HFFc6 (cell line): ENCODE data around the gene CALN1. TPM values are rescaled to one million over a fixed set of nuclear protein-coding genes. Genes with fewer than 3 reads are reported as not detected.

Experiments used
- DNase-seq: peaks from one replicate; pipeline ENCODE4 v3.0.0-alpha.2; 2018
- H3K27ac Mint-ChIP-seq: 2 replicates; pipeline ENCODE4 v1.8.0; 2020; ENCODE audit warnings: mild to moderate bottlenecking, mixed read lengths
- H3K27me3 Mint-ChIP-seq: 2 replicates; pipeline ENCODE4 v1.8.0; 2021; ENCODE audit warnings: mild to moderate bottlenecking, moderate library complexity, mixed read lengths; ENCODE audit not compliant: insufficient read depth
- H3K36me3 Mint-ChIP-seq: 2 replicates; pipeline ENCODE4 v1.8.0; 2021; ENCODE audit warnings: low read depth, mixed read lengths
- H3K4me1 Mint-ChIP-seq: 2 replicates; pipeline ENCODE4 v1.8.0; 2020; ENCODE audit warnings: low read depth, mixed read lengths
- H3K4me3 Mint-ChIP-seq: 2 replicates; pipeline ENCODE4 v1.8.0; 2020; ENCODE audit warnings: mild to moderate bottlenecking, moderate library complexity, mixed read lengths
- H3K9me3 Mint-ChIP-seq: 2 replicates; pipeline ENCODE4 v1.8.0; 2020; ENCODE audit warnings: mild to moderate bottlenecking, mixed read lengths
- CTCF ChIP-seq: fragments of 200-600 bp; sonication (generic); IDR thresholded peaks from 2 replicates; pipeline ENCODE4 v1.5.0; 2021; ENCODE audit warnings: antibody characterized with exemption, mild to moderate bottlenecking
- total RNA-seq, 6 experiments: library from RNA; stranded (reverse); fragmentation: NEBNext Ultra II Directional; extraction: Animal tissue kit (Norgen Biotek cat#: 25700); gene quantifications; 2 replicates in 1 of 6; 3 replicates in 5 of 6; pipeline ENCODE4 v1.2.3, GENCODE V29; 2021

The CALN1 gene
- total RNA-seq, 6 experiments from 2014 or later: not detected

DNA sequence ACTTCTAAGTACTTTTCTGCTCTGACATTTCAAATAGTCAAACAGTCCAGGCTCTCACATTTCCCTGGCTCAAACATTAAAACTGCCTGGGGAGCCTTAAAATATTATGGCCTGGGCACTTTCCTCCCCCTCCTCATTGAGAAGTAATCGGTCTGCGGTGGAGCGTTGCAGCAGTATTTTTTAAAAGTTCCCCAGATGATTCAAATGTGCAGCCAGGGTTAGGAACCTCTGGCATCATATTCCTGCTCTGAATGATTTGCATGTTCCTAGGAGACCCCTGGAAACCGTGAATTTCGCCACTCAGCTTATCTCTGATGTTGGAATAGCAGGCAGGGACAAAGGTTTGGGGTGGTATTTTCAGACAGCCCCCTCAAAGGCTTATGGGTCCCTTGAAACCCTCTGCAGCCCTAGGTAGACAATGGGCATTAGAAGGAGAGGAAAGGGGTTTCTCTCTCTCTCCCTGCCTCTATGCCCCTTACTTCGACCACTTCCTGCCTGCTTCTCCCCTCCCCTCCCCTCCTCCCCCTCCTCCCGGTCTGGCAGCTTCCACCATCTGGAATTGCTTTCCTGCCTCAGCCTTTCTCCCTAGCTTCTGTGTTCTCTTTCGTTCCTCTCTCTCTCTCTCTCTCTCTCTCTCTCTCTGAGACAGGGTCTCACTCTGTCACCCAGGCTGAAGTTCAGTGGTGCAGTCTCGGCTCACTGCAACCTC lies 658.0 kb downstream of the CALN1 start:
- H3K27ac Mint-ChIP-seq: no peak overlapping the region

GRCh38 chr7:71753236-71753635 lies 658.9 kb downstream of the CALN1 start:
- H3K27me3 Mint-ChIP-seq: no peaks in the 10 kb centered on the region

More for the DNA sequence above, 658.0 kb downstream of the CALN1 start:
- H3K4me1 Mint-ChIP-seq: no peaks in the 10 kb centered on the region
- H3K9me3 Mint-ChIP-seq: peaks cover 18% of the 10 kb centered on the region
- no peaks in the 10 kb centered on the region for H3K36me3 Mint-ChIP-seq
- no peak overlapping the region for H3K4me3 Mint-ChIP-seq
- no peaks in the 10 kb centered on the region for H3K27me3 Mint-ChIP-seq
- TF ChIP-seq CTCF: no peak
- DNase-seq: no peak

GRCh38 chr7:71752171-71752935 lies 659.8 kb downstream of the CALN1 start:
- H3K36me3 Mint-ChIP-seq: no peaks in the 10 kb centered on the region
- TF ChIP-seq CTCF: peak; percentile 73
- no peaks in the 10 kb centered on the region for H3K4me1 Mint-ChIP-seq
- DNase-seq: no peak
- H3K27ac Mint-ChIP-seq: no peak overlapping the region
- H3K9me3 Mint-ChIP-seq: peaks cover 28% of the 10 kb centered on the region
- H3K27me3 Mint-ChIP-seq: no peaks in the 10 kb centered on the region
- H3K4me3 Mint-ChIP-seq: no peak overlapping the region

More at GRCh38 chr7:71753236-71753635, 658.9 kb downstream of the CALN1 start:
- Mint-ChIP-seq H3K27ac (no peak overlapping the region), H3K4me3 (no peak overlapping the region), H3K4me1 (no peaks in the 10 kb centered on the region), H3K9me3 (peaks cover 25% of the 10 kb centered on the region), H3K36me3 (no peaks in the 10 kb centered on the region)
- no peak for TF ChIP-seq CTCF
- no peak for DNase-seq

- Mint-ChIP-seq H3K4me1 (no peaks in the 10 kb centered on the region), H3K27me3 (no peaks in the 10 kb centered on the region), H3K9me3 (peaks cover 25% of the 10 kb centered on the region), H3K27ac (no peak overlapping the region), H3K36me3 (no peaks in the 10 kb centered on the region), H3K4me3 (no peak overlapping the region)
- no peak for TF ChIP-seq CTCF
- DNase-seq: no peak
Measured at GRCh38 chr7:71750290-71750689, 661.8 kb downstream of the CALN1 start.

- no peak for TF ChIP-seq CTCF
- no peaks in the 10 kb centered on the region for H3K36me3 Mint-ChIP-seq
- no peaks in the 10 kb centered on the region for H3K4me1 Mint-ChIP-seq
- peaks cover 14% of the 10 kb centered on the region for H3K9me3 Mint-ChIP-seq
- DNase-seq: no peak
- no peak overlapping the region for H3K27ac Mint-ChIP-seq
- H3K4me3 Mint-ChIP-seq: no peak overlapping the region
- no peaks in the 10 kb centered on the region; the same call in 1 of the 2 replicates for H3K27me3 Mint-ChIP-seq
Measured at GRCh38 chr7:71746006-71746405, 666.1 kb downstream of the CALN1 start.
